Mammary epithelial cell (primary cell): ENCODE measurements around the gene PLXNA1.

Experiments
- CTCF ChIP-seq, 2 donors: IDR thresholded peaks in 1 of 2; conservative IDR thresholded peaks in 1 of 2; 2 replicates each; pipeline ENCODE4 v1.5.1; 2011 to 2012; ENCODE audit warnings: inconsistent platforms in 2 of 2, low read length in 2 of 2, mild to moderate bottlenecking in 2 of 2, control low read depth in 1 of 2, low read depth in 1 of 2; ENCODE audit not compliant: insufficient read depth in 1 of 2; ENCODE audit errors: extremely low read depth in 1 of 2
- EZH2 ChIP-seq: IDR thresholded peaks from 2 replicates; pipeline ENCODE4 v1.6.1; 2012; ENCODE audit warnings: low read length, inconsistent platforms, borderline replicate concordance

DNA sequence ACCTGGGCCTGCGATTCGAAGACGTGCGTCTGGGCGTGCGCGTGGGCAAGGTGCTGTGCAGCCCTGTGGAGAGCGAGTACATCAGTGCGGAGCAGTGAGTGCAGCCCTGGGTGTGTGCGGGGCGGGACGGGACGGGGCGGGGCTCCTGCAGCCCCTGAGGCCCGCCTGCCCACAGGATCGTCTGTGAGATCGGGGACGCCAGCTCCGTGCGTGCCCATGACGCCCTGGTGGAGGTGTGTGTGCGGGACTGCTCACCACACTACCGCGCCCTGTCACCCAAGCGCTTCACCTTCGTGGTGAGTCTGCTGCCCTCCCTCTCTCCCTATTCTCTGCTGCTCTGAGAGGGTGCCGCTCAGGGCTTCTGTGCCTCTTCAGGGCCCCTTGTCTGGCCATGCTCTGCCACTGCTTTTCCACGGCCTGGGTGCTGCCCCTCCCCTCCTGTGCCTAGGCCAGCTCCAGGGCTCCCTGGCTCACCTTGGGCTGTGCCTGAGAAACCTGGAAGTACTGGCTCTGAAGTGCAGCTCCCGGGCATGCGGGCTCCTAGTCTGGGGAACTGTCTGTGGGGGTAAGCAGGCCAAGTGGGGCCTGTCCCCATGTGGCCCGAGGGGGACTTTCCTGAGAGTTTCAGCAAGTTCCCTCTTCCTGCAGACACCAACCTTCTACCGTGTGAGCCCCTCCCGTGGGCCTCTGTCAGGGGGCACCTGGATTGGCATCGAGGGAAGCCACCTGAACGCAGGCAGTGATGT, 31.8 kb downstream of the PLXNA1 start:
- no peak for TF ChIP-seq CTCF (conservative IDR thresholded peaks at IDR 0.05 in 1 of 2, IDR thresholded peaks at IDR 0.05 in 1 of 2; ENCODE audit: extremely low read depth in 1 of 2, insufficient read depth in 1 of 2, low read depth in 1 of 2, low read length in 2 of 2)
- no peak for TF ChIP-seq EZH2
